ENCODE data around the gene FZD4. TPM values are rescaled to one million over a fixed set of nuclear protein-coding genes. Genes with fewer than 3 reads are reported as not detected.
A peak's percentile ranks its signal among the peaks of the same experiment; 100 is the strongest.

FZD4 gene
- total RNA-seq, 2 experiments from 2014 or later = 0.07 to 0.16 TPM

GRCh38 chr11:86926975-86927374 is 28.2 kb downstream of the FZD4 start:
- Mint-ChIP-seq H3K4me3 (no peak overlapping the region), H3K9me3 (no peaks in the 10 kb centered on the region), H3K27me3 (peaks cover 4% of the 10 kb centered on the region), H3K36me3 (ENCODE audit: low read depth) (no peaks in the 10 kb centered on the region), H3K4me1 (ENCODE audit: low read depth) (no peaks in the 10 kb centered on the region), H3K27ac (no peak overlapping the region)
- ATAC-seq = no peak
- TF ChIP-seq, protein P1, sequence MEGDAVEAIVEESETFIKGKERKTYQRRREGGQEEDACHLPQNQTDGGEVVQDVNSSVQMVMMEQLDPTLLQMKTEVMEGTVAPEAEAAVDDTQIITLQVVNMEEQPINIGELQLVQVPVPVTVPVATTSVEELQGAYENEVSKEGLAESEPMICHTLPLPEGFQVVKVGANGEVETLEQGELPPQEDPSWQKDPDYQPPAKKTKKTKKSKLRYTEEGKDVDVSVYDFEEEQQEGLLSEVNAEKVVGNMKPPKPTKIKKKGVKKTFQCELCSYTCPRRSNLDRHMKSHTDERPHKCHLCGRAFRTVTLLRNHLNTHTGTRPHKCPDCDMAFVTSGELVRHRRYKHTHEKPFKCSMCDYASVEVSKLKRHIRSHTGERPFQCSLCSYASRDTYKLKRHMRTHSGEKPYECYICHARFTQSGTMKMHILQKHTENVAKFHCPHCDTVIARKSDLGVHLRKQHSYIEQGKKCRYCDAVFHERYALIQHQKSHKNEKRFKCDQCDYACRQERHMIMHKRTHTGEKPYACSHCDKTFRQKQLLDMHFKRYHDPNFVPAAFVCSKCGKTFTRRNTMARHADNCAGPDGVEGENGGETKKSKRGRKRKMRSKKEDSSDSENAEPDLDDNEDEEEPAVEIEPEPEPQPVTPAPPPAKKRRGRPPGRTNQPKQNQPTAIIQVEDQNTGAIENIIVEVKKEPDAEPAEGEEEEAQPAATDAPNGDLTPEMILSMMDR (IDR thresholded peaks at IDR 0.05) = no peak
- DNase-seq = no peak
- ChIA-PET POLR2A (no interaction called here), CTCF (interaction anchor here (2.1 to 4.9 kb wide), 2 partner anchors 12 to 57 kb away, joined by 5 to 19 read pairs; no protein-coding TSS in a partner anchor)
- intact Hi-C loops (cut with micrococcal nuclease) = no loop called here

DNA sequence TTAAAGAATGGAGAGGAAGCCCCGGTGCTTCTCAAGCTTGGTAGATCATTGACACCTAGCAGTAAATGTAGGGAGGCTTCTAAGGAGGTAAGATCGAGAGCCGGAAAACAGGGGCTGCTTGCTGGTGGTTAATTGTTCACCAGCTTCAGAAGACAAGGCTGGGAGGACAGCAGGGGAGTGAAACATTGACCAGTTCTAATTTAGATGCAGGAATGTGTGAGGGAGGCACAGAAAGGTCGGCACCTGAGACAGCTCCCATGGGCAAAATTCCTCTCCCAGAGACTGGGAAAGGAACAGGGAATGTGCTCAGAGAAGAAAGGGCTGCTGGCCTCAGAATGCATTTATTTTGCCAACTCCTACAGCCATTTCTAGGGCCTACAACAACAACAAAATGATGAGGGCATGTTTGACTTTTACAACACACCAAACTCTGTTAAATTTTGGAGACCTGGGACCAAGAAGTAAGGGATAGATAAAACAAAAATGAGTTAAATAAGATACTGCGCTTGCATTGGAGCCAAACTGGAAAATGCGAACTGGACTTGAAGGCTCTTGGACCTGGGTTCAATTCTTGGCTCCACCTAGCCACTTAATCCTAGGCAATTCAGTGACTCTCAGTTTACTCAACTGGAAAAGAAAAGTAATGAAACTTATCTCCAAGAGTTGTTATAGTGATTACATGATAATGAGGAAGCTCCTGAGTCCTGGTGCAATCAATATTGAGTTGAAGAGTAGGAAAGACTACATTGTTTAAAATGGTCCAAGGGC is 31.0 kb downstream of the FZD4 start:
- no peak overlapping the region for H3K27ac Mint-ChIP-seq
- intact Hi-C loops (cut with micrococcal nuclease) = no loop called here

GRCh38 chr11:86922225-86922624 is 33.0 kb downstream of the FZD4 start:
- no peak for ATAC-seq
- intact Hi-C loops (cut with micrococcal nuclease) = no loop called here
- TF ChIP-seq, protein P1 (IDR thresholded peaks at IDR 0.05) = no peak
- Mint-ChIP-seq H3K9me3 (no peaks in the 10 kb centered on the region), H3K27ac (no peak overlapping the region), H3K36me3 (ENCODE audit: low read depth) (no peaks in the 10 kb centered on the region), H3K27me3 (peaks cover 2% of the 10 kb centered on the region), H3K4me3 (no peak overlapping the region), H3K4me1 (ENCODE audit: low read depth) (no peaks in the 10 kb centered on the region)
- ChIA-PET POLR2A (interaction anchor here (1.0 kb wide), 1 partner anchor 9 kb away, joined by 3 read pairs; no protein-coding TSS in a partner anchor), CTCF (interaction anchor here (3.1 kb wide), 1 partner anchor 52 kb away, joined by 23 read pairs; no protein-coding TSS in a partner anchor)
- DNase-seq = no peak

More for the DNA sequence above, 31.0 kb downstream of the FZD4 start:
- Mint-ChIP-seq H3K4me3 (no peak overlapping the region), H3K9me3 (no peaks in the 10 kb centered on the region), H3K4me1 (ENCODE audit: low read depth) (no peaks in the 10 kb centered on the region), H3K36me3 (ENCODE audit: low read depth) (no peaks in the 10 kb centered on the region), H3K27me3 (peaks cover 2% of the 10 kb centered on the region)
- TF ChIP-seq, protein P1 (IDR thresholded peaks at IDR 0.05) = no peak
- POLR2A ChIA-PET = interaction anchor here (0.7 kb wide), 1 partner anchor 13 kb away, joined by 3 read pairs; no protein-coding TSS in a partner anchor
- DNase-seq (no peak), ATAC-seq (no peak)
- CTCF ChIA-PET = interaction anchor here (0.6 to 4.9 kb wide), 5 partner anchors 15 to 497 kb away, joined by 3 to 19 read pairs (median 3); no protein-coding TSS in a partner anchor

DNA sequence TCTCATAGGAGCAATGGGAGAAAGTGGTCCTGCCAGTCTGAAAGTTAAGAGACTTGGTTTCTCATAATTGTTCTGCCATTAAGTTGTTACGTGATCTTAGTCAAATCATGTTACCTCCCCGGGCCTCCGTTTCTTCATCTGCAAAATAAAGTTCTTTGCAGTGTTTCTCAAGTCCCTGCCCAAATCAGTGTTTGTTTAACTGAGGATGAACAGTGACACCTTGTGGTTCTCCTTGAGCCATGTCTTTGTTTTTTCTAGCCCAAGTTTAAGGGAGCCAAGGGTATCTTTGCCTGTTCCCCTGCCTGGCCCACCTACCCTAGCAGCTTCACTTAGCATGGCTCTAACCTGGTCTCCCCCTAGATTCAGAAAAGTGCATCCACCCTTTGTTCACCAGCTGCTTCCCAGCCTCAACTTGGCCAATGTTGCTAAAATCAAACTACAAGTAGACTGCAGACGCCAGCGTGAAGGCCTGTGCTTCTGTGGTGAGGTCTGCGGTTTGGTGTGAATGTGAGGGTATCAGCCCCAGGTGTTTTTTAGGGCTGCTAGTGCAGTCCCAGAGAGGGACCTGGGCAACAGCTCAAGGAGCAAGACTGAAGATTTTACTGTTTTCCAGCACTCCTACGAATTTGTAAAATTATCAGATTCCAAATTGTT is 35.5 kb downstream of the FZD4 start:
- intact Hi-C loops (cut with micrococcal nuclease) = loop anchor here (2.0 kb wide), 1 partner anchor 49 kb away; no protein-coding TSS in a partner anchor
- H3K9me3 Mint-ChIP-seq = no peaks in the 10 kb centered on the region
- H3K4me3 Mint-ChIP-seq = no peak overlapping the region
- H3K36me3 Mint-ChIP-seq (ENCODE audit: low read depth) = no peaks in the 10 kb centered on the region
- no peaks in the 10 kb centered on the region for H3K4me1 Mint-ChIP-seq (ENCODE audit: low read depth)
- H3K27me3 Mint-ChIP-seq = peaks cover 2% of the 10 kb centered on the region
- TF ChIP-seq, protein P1 (IDR thresholded peaks at IDR 0.05) = peak; percentile 24
- ATAC-seq (no peak), DNase-seq (peak; percentile 3)
- ChIA-PET CTCF (interaction anchor here (1.1 to 3.1 kb wide), 4 partner anchors 9 to 50 kb away, joined by 3 to 23 read pairs (median 8); no protein-coding TSS in a partner anchor), POLR2A (no interaction called here)
- H3K27ac Mint-ChIP-seq = no peak overlapping the region

Measured in activated CD8-positive, alpha-beta T cell treated with anti-CD3 and anti-CD28 coated beads for 36 hours (primary cell).